GM13976 (cell line): ENCODE data around the gene SCRN3.
A peak's percentile ranks its signal among the peaks of the same experiment; 100 is the strongest.

Experiments used
- DNase-seq: peaks from one replicate; pipeline ENCODE4 v3.0.0; 2012; ENCODE audit warnings: low spot score
- CTCF ChIP-seq: IDR thresholded peaks from 2 replicates; pipeline ENCODE4 v1.5.1; 2012; ENCODE audit warnings: borderline replicate concordance, mild to moderate bottlenecking; ENCODE audit not compliant: insufficient read depth; ENCODE audit errors: extremely low read depth, missing control alignments, control extremely low read depth
- in situ Hi-C: fragments of 300-500 bp; cut with MboI; formaldehyde crosslinking; loops from one replicate; pipeline ENCODE4 v1.12.0; 2022; ENCODE audit warnings: low sequenced_read_pairs, mixed read lengths, inconsistent platforms; ENCODE audit not compliant: unreplicated experiment

Gene SCRN3

DNA sequence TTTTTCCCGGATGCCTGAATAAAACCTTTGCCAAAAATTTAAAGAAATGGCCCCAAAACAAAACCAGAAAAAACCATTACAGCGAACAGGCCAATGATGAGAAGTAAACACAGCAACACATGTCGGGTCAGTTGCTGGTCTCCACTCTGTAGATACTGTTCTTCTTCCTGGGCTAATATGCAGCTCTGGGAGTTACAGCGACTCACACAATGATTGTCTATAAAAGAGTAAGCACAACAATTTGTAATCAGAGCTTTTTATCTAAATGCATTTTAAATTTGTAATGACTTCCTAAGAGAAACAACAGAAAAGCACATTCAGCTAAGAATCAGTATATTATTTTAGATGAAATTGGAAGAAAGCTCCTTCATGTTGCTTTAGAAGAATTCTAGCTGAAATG is 51.0 kb downstream of the SCRN3 start:
- TF ChIP-seq CTCF = no peak
- in situ Hi-C loops = no loop called here
- no peak for DNase-seq

GRCh38 chr2:174449033-174449432 is 53.5 kb downstream of the SCRN3 start:
- no peak for TF ChIP-seq CTCF
- no peak for DNase-seq
- in situ Hi-C loops = no loop called here

DNA sequence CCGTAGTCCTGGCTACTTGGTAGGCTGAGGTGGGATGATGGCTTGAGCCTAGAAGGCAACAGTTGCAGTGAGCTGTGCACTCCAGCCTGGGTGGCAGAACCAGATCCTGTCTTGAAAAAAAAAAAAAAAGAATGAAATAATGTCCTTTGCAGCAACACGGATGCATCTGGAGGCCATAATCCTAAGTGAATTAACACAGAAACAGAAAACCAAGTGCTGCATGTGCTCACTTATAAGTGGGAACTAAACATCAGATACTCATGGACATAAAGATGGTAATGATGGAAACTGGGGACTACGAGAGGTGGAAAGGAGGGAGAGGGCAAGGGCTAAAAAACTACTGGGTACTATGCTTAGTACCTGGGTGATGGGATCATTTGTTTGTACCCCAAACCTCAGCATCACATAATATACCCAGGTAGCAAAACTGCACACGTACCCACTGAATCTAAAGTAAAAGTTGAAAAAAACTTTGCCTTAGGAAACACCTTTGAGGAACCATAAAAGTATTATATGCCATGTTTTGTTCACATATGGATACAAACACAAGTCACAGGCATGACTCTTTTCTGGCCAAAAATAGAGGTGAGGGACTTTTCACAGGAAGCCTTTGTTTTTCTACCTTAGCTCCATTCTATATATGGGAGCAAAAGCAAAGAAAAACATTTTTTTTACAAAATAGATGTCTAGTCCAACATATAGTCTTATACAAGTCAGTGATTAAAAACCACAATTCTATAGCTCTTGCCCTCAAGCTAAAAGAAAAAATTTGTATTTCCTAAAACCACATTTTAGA is 54.7 kb downstream of the SCRN3 start:
- TF ChIP-seq CTCF = no peak
- DNase-seq = peak; percentile 24
- in situ Hi-C loops = no loop called here

- TF ChIP-seq CTCF = no peak
- no peak for DNase-seq
- in situ Hi-C loops = no loop called here
Measured at GRCh38 chr2:174454566-174454965, 59.0 kb downstream of the SCRN3 start.

DNA sequence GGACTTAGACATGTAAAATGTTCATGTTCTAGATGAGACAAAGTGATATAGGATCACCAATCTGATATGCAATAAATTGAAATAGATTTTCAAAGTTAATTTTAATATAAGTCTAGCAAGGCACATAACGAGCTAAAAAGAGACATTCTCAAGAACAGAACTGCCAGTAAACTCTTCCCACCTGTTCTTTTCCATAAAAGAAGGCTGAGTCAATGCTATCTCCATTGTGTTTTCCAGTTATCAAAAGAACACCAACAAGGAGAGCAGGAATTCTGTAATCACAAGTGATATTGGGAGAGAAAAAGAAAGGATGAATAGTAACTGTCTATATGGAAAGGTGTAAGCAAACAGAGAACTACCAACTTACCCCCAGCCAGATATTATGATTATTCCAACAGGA is 65.7 kb downstream of the SCRN3 start:
- no peak for DNase-seq
- no peak for TF ChIP-seq CTCF
- in situ Hi-C loops = loop anchor here (5.0 to 10.0 kb wide), 2 partner anchors 64 to 231 kb away; no protein-coding TSS in a partner anchor

DNA sequence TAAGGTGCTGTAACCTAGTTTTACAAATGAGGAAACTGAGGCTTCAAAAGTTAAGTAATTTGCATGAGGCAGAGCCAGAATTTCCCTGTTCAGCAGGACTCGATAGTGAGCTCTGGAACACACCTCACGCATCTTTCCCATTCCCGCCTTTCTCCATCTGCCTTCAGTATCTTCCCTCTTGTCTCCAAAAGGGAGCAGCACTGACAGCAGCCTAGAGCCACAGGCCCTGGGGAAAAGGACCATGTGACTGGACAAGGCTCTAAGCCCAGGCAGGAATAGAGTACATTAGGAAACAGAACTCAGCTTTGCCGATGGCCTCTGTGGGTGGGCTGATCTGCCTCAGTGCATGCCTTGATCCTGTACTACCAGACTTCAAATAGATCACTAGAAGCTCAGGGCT is 69.8 kb downstream of the SCRN3 start:
- DNase-seq = no peak
- in situ Hi-C loops = loop anchor here (10.0 kb wide), 1 partner anchor 59 kb away; no protein-coding TSS in a partner anchor
- TF ChIP-seq CTCF = no peak
